CD14-positive monocyte (primary cell): ENCODE results near the gene THG1L. TPM values are rescaled to one million over a fixed set of nuclear protein-coding genes. Genes with fewer than 3 reads are reported as not detected.

Experiments
- DNase-seq, 3 donors: peaks; one replicate each; pipeline ENCODE4 v3.0.0-alpha.2; 2011 to 2022
- H2AFZ ChIP-seq: 2 replicates; pipeline ENCODE4 v1.6.0; 2012; ENCODE audit warnings: mild to moderate bottlenecking, low read depth, low read length, inconsistent platforms; ENCODE audit not compliant: insufficient read depth, poor library complexity, severe bottlenecking
- H3K27ac ChIP-seq, 2 donors: 1 replicate in 1 of 2; 2 replicates in 1 of 2; pipeline ENCODE4 v1.5.1; 2012 to 2013; ENCODE audit warnings: low read length in 2 of 2, control low read depth in 1 of 2, inconsistent platforms in 1 of 2, low read depth in 1 of 2, mild to moderate bottlenecking in 1 of 2
- H3K27me3 ChIP-seq, 2 donors: one replicate each; pipeline versions ENCODE4 v1.6.0 to v1.6.1; 2011 to 2013; ENCODE audit warnings: low read length in 2 of 2; ENCODE audit not compliant: control insufficient read depth in 2 of 2, insufficient read depth in 2 of 2
- H3K36me3 ChIP-seq, 2 donors: replicated peaks in 1 of 2; 1 replicate in 1 of 2; 2 replicates in 1 of 2; pipeline versions ENCODE4 v1.5.1 to v1.6.1; 2012 to 2013; ENCODE audit warnings: low read length in 2 of 2, control low read depth in 1 of 2, inconsistent platforms in 1 of 2, mild to moderate bottlenecking in 1 of 2; ENCODE audit not compliant: insufficient read depth in 2 of 2, control insufficient read depth in 1 of 2
- H3K4me1 ChIP-seq, 2 donors: 1 replicate in 1 of 2; 2 replicates in 1 of 2; pipeline versions ENCODE4 v1.5.1 to v1.6.1; 2012 to 2013; ENCODE audit warnings: low read length in 2 of 2, control low read depth in 1 of 2, inconsistent platforms in 1 of 2, mild to moderate bottlenecking in 1 of 2, moderate library complexity in 1 of 2; ENCODE audit not compliant: insufficient read depth in 2 of 2, control insufficient read depth in 1 of 2
- H3K4me2 ChIP-seq: replicated peaks from 2 replicates; pipeline ENCODE3; 2012; ENCODE audit warnings: low read length, moderate library complexity, mild to moderate bottlenecking; ENCODE audit not compliant: poor library complexity, severe bottlenecking; ENCODE audit errors: extremely low read depth
- H3K4me3 ChIP-seq, 3 experiments: fragments of 200-600 bp in 1 of 3; sonication (generic) in 1 of 3; replicated peaks in 1 of 3; 1 replicate in 2 of 3; 2 replicates in 1 of 3; pipeline ENCODE4 v1.5.1; 2011 to 2013; ENCODE audit warnings: low read length in 3 of 3, mild to moderate bottlenecking in 3 of 3, control low read depth in 2 of 3, low read depth in 2 of 3, inconsistent platforms in 1 of 3, moderate library complexity in 1 of 3
- H3K79me2 ChIP-seq: 2 replicates; pipeline ENCODE4 v1.6.0; 2012; ENCODE audit warnings: mild to moderate bottlenecking, control low read depth, inconsistent platforms, low read length, moderate library complexity; ENCODE audit not compliant: insufficient read depth
- H3K9ac ChIP-seq: 2 replicates; pipeline ENCODE4 v1.6.0; 2017; ENCODE audit warnings: low read length, mild to moderate bottlenecking; ENCODE audit not compliant: insufficient read depth, poor library complexity, severe bottlenecking
- H3K9me3 ChIP-seq, 2 donors: replicated peaks in 1 of 2; 1 replicate in 1 of 2; 2 replicates in 1 of 2; pipeline versions ENCODE4 v1.5.1 to v1.6.1; 2012 to 2013; ENCODE audit warnings: low read length in 2 of 2, control low read depth in 1 of 2; ENCODE audit not compliant: control insufficient read depth in 1 of 2, insufficient read depth in 1 of 2
- H4K20me1 ChIP-seq: 2 replicates; pipeline ENCODE4 v1.6.0; 2012; ENCODE audit warnings: mild to moderate bottlenecking, low read length, control low read depth, moderate library complexity; ENCODE audit not compliant: insufficient read depth
- H3K27ac Mint-ChIP-seq, 7 donors: one replicate each; pipeline ENCODE4 v1.8.0; 2020; ENCODE audit warnings: mild to moderate bottlenecking in 7 of 7, mixed read lengths in 7 of 7, moderate library complexity in 6 of 7, inconsistent platforms in 2 of 7
- H3K27me3 Mint-ChIP-seq, 3 donors: one replicate each; pipeline ENCODE4 v1.8.0; 2021 to 2022; ENCODE audit warnings: low read depth in 3 of 3, mild to moderate bottlenecking in 3 of 3, mixed read lengths in 3 of 3, moderate library complexity in 3 of 3, inconsistent platforms in 1 of 3
- H3K36me3 Mint-ChIP-seq, 2 donors: one replicate each; pipeline ENCODE4 v1.8.0; 2020; ENCODE audit warnings: mixed read lengths in 2 of 2, inconsistent platforms in 1 of 2, mild to moderate bottlenecking in 1 of 2
- H3K4me1 Mint-ChIP-seq: one replicate; pipeline ENCODE4 v1.8.0; 2020; ENCODE audit warnings: mild to moderate bottlenecking, mixed read lengths
- H3K4me3 Mint-ChIP-seq, 2 donors: one replicate each; pipeline ENCODE4 v1.8.0; 2020; ENCODE audit warnings: mild to moderate bottlenecking in 2 of 2, mixed read lengths in 2 of 2, moderate library complexity in 1 of 2
- H3K9me3 Mint-ChIP-seq, 7 donors: one replicate each; pipeline ENCODE4 v1.8.0; 2020 to 2022; ENCODE audit warnings: mixed read lengths in 7 of 7, mild to moderate bottlenecking in 6 of 7, moderate library complexity in 6 of 7, inconsistent platforms in 2 of 7
- WGBS: methylation state at CpG from one replicate; pipeline ENCODE4 v1.1.5; 2013; ENCODE audit warnings: missing lambda C conversion rate; ENCODE audit not compliant: insufficient coverage; 5-methylcytosine and 5-hydroxymethylcytosine counted together
- intact Hi-C, 2 donors: fragments of 100-400 bp; cut with micrococcal nuclease; formaldehyde crosslinking; loops; one replicate each; pipeline versions ENCODE4 v1.15.0 to v1.15.1; 2023
- polyA plus RNA-seq, 3 donors: library from polyadenylated mRNA; depleted of rRNA in 1 of 3; unstranded in 2 of 3; stranded (reverse) in 1 of 3; fragments of 300-500 nt in 2 of 3; fragments of >200 nt in 1 of 3; fragmentation: Illumina TruSeq in 2 of 3; gene quantifications; 1 replicate in 2 of 3; 2 replicates in 1 of 3; pipeline ENCODE4 v1.2.3, GENCODE V29; 2012 to 2021
- TF ChIP-seq, protein P1 (sequence below): fragments of 200-600 bp; IDR thresholded peaks from one replicate; pipeline ENCODE4 v1.8.0; 2022; ENCODE audit warnings: antibody characterized with exemption, mild to moderate bottlenecking

The THG1L gene
- polyA plus RNA-seq, 3 donors: 7.6 to 12.2 (median 7.6) TPM

DNA sequence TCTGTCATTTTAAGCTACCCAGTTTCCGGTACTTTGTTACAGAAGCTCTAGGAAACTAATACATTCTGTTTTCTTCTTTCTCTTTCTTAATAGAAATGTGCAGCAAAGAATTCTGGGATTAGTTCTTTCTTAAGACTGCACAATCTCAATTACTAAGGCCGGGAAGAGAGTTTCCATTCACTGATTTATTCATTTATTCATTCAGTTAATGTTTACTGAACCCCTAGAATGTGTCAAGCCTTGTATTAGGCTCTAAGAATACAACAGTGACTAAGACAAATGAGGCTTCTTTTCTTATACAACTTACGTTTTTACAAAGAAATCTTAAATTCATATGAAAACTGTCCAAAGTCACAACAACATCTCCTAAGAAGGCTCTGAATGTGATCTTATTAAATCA is 27.5 kb upstream of the THG1L start:
- Mint-ChIP-seq H3K9me3 (peaks cover 7 to 19% (median 17%) of the 10 kb centered on the region in 7 donors), H3K36me3 (no peaks in the 10 kb centered on the region), H3K4me1 (no peaks in the 10 kb centered on the region), H3K4me3 (no peak overlapping the region), H3K27me3 (peaks cover 5 to 6% (median 5%) of the 10 kb centered on the region in 3 donors), H3K27ac (no peak overlapping the region)
- intact Hi-C loops: no loop called here
- Histone ChIP-seq H3K36me3 (no peaks in the 10 kb centered on the region), H3K4me2 (no peak overlapping the region), H3K27me3 (no peaks in the 10 kb centered on the region), H2AFZ (no peak overlapping the region), H3K79me2 (no peaks in the 10 kb centered on the region), H3K9ac (no peak overlapping the region), H3K4me1 (no peaks in the 10 kb centered on the region), H3K4me3 (no peak overlapping the region), H3K9me3 (peaks cover 3 to 16% of the 10 kb centered on the region in 2 donors), H4K20me1 (no peaks in the 10 kb centered on the region), H3K27ac (no peak overlapping the region)
- no CpG with 5 or more reads among the region's 3 CpGs for WGBS
- DNase-seq: no peak
- TF ChIP-seq, protein P1, sequence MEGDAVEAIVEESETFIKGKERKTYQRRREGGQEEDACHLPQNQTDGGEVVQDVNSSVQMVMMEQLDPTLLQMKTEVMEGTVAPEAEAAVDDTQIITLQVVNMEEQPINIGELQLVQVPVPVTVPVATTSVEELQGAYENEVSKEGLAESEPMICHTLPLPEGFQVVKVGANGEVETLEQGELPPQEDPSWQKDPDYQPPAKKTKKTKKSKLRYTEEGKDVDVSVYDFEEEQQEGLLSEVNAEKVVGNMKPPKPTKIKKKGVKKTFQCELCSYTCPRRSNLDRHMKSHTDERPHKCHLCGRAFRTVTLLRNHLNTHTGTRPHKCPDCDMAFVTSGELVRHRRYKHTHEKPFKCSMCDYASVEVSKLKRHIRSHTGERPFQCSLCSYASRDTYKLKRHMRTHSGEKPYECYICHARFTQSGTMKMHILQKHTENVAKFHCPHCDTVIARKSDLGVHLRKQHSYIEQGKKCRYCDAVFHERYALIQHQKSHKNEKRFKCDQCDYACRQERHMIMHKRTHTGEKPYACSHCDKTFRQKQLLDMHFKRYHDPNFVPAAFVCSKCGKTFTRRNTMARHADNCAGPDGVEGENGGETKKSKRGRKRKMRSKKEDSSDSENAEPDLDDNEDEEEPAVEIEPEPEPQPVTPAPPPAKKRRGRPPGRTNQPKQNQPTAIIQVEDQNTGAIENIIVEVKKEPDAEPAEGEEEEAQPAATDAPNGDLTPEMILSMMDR: no peak

- no peaks in the 10 kb centered on the region for H4K20me1 ChIP-seq
- Mint-ChIP-seq H3K9me3 (no peaks in the 10 kb centered on the region), H3K4me3 (no peak overlapping the region), H3K36me3 (no peaks in the 10 kb centered on the region), H3K27me3 (peaks cover 2 to 10% (median 2%) of the 10 kb centered on the region in 3 donors), H3K27ac (no peak overlapping the region), H3K4me1 (no peaks in the 10 kb centered on the region)
- no peak overlapping the region for H3K27ac ChIP-seq
- intact Hi-C loops: no loop called here
- no peaks in the 10 kb centered on the region for H3K36me3 ChIP-seq
- no peak overlapping the region for H3K4me3 ChIP-seq
- peaks cover 0 to 3% of the 10 kb centered on the region in 2 donors for H3K27me3 ChIP-seq
- no peak overlapping the region for H2AFZ ChIP-seq
- no peak overlapping the region for H3K9ac ChIP-seq
- TF ChIP-seq, protein P1: no peak
- WGBS: no CpG with 5 or more reads among the region's 1 CpG
- H3K9me3 ChIP-seq: no peaks in the 10 kb centered on the region
- no peak overlapping the region for H3K4me2 ChIP-seq
- no peaks in the 10 kb centered on the region for H3K79me2 ChIP-seq
- no peak for DNase-seq
- H3K4me1 ChIP-seq: no peaks in the 10 kb centered on the region
Observed at GRCh38 chr5:157708866-157709265, 22.4 kb upstream of the THG1L start.
